HT-29 (cell line): ENCODE data around the gene ZRANB1. TPM values are rescaled to one million over a fixed set of nuclear protein-coding genes. Genes with fewer than 3 reads are reported as not detected.

ENCODE experiments used
- DNase-seq: peaks from one replicate; pipeline ENCODE4 v3.0.0-alpha.2; 2015; ENCODE audit warnings: low spot score
- total RNA-seq: library from RNA; depleted of rRNA; stranded (reverse); fragments of >200 nt; shearing (Covaris generic); gene quantifications from 2 replicates; pipeline ENCODE4 v1.2.3, GENCODE V29; 2014

The ZRANB1 gene
- total RNA-seq, 1 experiment from 2014 or later: 8.1 TPM

DNA sequence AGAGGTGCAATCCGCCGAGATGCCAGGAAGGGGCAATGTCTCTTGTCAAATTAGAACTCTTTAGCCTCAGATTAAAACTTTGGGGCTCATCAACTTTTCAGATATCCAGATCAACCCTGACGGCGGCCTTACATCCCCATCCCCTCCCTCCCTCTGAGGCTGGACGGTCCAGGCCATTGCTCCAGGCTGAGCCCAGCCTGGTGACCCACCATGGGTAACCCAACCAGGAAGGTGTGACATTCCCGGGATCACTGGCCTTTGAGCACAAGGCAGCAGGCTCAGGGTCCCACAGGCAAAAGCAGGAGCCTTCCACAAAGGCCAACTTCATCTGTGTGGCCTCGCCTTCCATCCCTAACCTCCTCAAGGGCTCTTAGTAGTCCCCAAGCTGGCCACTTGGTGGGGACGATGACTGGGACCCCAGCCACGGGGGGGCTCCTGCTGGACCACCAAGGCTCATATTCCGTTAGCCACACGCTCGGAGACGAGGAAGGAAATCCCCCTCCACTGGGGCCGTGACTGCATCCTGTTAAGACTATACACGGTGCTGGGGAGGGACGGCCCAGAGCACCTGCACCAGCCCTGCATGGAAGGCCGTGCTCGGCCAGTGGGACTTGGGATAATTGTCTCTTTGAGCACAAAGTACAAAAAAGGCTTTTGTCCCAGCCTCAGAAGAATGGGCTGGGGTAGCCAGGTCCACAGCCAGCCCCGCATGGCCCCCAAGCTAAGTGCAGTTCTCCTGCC, 62.8 kb downstream of the ZRANB1 start:
- no peak for DNase-seq

DNA sequence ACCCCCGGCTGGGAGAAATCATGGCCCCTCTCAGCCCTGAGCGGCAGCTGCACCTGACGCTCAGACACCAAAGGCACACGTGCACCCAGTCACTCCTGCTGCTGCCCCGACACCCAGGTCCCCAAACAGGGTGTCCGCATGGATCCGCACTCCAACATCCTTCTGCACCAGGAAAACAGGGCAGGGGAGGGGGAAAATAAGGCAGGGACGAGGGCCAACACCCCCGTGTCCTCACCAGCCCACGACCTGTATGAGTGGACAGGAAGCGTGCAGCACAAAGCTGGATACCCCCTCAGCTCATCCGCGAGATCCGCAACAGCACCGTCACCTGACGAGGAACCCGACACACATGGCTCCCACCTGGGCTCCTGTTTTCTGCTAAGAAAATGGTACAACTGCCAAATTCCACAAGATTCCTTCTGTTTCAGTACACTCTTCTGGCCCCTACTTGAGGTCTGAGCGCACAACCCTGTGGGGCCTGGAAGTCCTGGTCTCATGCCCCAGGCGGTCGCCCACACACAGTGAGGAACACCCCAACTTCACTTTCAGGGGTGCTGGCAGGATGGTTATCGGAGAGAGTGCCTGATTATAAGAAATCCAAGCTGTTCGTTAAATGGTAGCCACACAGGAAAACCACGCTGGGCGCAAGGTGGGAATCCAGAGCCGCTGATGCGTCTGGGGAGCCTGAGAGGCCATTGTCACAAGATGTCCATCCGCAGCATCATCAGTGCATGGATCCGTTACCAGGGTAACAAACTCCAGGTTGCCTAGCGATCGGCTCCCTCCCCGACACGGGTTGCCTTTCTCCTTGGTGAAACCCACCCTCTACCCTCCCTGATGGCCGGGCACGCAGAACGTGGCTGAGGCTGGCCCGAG, 63.6 kb downstream of the ZRANB1 start:
- no peak for DNase-seq

DNA sequence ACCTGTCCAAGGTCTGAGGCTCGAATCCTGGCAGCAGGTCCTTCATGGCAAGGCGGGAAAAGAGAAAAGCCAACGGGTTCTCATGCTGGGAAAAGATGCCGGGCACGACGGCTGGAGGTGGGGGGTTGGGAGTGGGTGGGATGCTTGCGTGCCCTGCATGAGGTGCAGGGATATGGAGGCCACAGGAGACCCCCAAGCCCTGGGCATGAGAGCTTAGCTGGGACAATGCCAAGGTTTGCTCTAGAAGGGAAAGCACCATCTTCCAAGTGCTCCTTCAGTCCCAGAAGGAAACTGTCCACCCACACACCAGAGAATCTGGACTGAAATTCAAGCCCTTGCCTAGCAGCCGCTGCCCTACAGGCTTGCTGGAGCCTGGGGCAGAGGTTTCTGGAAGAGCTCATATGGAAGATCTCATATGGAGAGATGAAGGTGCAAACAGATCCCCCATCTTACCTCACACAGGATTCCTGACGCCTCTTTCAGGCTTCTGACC, 64.3 kb downstream of the ZRANB1 start:
- DNase-seq: no peak

DNA sequence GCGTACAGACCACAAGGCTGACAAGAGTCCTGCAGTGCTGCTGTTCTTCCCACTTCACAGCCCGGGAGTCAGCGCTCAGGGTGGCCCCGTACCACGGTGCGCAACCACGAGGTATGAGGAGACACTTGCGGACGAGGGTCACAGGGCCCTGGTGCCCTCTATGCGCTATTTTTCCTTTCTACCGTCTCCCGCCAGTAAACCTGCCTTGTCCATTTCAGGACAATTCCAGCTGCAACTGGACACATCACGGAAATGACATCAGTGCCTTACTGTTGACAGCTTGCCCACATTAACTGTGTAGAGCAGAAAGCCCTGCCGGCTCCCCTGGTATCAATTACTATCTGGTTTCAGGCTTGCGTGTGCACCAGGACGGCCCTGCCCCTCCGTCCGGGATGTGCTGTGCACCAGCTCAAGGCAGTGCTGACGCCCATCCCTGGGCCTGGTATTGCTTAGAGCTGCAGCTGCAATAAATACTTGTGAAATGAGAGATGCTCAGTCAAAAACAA, 65.1 kb downstream of the ZRANB1 start:
- no peak for DNase-seq

DNA sequence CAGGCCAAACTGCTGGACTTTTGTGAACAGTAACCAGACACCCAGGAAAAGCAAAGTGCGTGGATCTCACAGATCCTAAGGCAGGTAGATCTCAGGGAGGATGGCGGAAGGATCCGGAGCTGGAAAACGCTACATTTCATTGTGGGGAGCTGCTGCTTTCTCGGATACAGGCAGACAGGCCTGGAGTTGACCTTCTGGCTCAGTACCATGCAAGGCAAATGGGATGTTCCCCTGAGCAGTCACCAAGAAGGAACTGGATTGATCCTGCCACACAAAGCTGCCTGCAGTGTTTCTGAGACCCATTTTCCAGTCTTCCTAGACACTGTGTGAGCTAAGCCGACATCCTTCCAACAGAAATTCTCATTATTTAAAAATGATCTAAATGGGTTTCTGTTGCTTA, 65.5 kb downstream of the ZRANB1 start:
- no peak for DNase-seq

GRCh38 chr10:125008689-125009638, 67.0 kb downstream of the ZRANB1 start:
- peak; percentile 65 for DNase-seq

GRCh38 chr10:125009661-125010161, 67.8 kb downstream of the ZRANB1 start:
- no peak for DNase-seq

DNA sequence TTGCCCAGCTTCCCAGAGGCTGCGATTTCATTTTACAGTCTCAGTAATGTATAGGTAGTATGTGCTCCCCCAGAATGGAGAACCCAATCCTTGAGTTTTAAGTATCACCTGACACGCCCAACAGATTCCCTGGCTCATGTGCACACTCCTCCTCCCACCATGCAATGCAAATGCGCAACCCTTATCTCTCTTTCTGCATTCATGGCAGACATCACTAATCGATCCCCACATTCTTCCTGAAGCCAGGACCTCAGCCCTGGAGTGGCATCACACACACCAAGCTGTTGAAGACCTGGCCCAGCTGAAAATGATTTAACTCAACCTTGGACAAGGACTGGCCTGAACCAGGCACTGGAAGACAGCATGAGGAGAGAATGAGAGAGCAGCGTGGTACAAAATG, 68.4 kb downstream of the ZRANB1 start:
- DNase-seq: no peak

- no peak for DNase-seq
Observed at GRCh38 chr10:125011171-125011925, 69.4 kb downstream of the ZRANB1 start.

DNA sequence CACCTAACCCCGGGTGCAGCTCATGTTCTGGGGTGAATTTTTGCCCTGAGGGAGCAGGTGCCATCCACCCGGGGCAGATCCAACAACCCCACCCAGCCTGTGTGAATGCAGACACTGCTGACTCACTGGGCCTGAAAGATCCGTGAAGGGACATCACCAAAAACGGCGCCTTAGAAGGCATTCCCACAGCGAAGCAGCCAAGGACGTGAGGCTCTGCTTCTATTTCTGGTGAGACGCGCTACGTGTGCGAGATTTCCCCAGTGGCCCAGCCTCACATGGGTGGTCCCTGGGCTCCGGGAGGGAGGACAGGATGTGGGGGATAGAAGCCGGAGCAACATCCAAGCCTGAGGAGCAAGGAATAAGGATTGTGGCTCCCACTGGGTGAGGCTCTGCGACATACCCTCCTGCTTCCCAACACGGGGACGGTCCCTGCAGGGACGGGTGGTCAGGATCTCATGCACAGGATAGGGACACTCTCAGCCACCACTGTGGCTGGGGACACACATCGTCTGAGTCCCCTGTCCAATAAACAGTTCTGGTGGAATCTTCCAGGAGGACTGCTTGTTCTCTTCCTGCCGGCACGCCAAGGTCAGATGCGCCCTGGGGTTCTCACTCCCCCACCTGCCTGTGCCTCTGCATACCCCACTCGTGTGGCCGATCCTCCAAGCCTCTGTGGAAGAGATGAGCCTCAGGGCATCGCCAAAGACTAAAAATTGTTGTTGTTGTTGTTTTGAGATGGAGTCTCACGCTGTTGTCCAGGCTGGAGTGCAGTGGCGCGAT, 70.2 kb downstream of the ZRANB1 start:
- DNase-seq: no peak

DNA sequence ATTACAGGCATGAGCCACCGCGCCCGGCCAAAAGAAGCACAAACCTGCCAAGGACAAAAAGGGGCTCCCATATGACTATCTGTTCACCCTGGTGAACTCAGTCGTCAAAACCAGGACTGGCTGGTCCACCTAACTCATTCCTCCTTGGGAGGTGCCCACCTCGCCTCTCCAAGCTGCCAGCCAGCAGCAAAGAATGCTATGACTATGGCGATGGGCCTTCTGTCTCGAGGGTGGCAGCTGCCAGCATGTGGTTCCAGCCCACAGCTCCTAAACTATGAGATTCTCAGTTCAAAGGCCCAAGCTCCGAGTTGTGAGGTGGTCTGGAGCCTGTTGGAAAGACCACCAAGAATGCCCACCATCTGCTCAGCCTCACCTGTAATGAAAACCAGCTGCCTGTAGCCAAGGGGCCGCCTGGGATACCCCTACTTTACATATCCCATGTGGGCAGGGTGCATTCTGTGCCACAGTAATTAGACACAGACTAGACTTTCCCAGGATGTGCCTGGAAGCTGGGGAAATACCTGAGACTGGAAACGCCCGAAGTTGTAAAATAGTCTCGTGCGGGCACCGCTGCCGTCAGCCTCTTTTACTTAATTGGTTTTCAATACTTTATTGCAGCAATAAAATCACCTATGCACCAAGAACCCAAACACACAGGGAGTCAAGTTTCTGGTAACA, 71.1 kb downstream of the ZRANB1 start:
- no peak for DNase-seq

- no peak for DNase-seq
Observed at GRCh38 chr10:125013529-125013872, 71.6 kb downstream of the ZRANB1 start.

DNA sequence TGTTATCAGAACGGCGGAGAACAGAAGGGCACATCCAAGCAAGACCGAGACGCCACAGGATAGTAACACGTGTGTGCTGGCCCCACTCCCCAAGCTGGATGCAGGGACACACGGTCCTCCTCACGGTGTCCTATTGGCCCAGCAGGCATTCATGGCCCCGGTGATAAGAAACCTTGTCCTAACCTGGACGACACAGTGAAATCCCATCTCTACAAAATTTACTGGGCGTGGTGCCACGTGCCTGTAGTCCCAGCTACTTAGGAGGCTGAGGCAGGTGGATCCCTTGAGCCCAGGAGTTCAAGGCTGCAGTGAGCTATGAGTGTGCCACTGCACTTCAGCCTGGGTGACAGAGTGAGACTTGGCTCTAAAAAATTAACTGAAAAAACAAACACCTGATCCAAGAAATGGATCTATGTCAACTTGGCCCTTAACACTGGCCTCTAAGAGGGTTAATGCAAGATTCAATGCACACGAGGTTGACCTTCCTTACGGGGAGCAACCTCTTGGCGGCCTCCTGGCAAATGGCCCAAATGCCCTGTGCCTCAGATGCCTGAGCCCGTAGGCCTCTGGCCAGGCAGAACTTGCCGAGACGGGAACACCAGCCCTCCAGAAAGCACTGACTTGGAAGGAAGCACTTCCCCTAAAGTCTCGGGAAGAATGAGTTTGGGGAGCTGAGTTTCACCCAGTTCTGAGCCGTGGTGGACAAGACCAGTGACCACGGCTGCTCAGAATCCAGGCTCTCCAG, 72.3 kb downstream of the ZRANB1 start:
- DNase-seq: no peak

- no peak for DNase-seq
Observed at GRCh38 chr10:125014836-125015355, 73.0 kb downstream of the ZRANB1 start.

GRCh38 chr10:125015356-125015944, 73.5 kb downstream of the ZRANB1 start:
- DNase-seq: no peak

DNA sequence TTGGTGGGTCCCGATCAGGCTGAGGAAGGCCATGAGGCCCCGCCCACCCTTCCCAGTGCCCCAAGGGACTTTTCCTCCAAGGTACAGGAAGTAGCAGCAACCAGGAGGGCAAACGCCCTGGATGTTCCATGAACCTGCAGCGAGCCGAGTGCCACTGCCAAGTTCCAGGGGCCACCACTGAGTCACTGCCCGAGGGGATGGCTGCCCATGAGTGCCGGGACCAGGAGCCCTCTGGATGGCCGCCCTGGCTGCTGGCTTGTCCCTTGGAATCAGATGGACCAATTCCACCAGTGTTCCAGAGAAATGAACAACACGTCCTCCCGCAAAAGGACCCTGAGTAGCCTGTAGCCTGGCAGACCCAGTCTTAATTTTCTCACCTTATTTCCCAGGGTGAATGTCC, 74.2 kb downstream of the ZRANB1 start:
- DNase-seq: no peak

- no peak for DNase-seq
Observed at GRCh38 chr10:125016611-125017202, 74.8 kb downstream of the ZRANB1 start.
